ENCODE results near the gene PACRG. TPM values are rescaled to one million over a fixed set of nuclear protein-coding genes. Genes with fewer than 3 reads are reported as not detected.

PACRG gene
- total RNA-seq, 6 donors from 2014 or later = 0.52 to 15.3 (median 3.1) TPM

DNA sequence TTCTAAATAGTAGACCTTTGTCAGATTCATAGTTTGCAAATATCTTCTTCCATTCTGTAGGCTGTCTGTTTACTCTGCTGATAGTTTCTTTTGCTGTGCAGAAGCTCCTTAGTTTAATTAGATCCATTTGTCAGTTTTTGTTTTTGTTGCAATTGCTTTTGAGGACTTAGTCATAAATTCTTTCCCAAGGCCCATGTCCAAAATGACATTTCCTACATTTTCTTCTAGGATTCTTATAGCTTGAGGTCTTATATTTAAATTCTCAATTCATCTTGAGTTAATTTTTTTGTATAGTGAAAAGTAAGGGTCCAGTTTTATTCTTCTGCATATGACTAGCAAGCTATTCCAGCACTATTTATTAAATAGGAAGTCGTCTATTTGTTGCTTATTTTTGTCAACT lies 287.0 kb downstream of the PACRG start:
- no peaks in the 10 kb centered on the region for H3K9me3 ChIP-seq
- TF ChIP-seq, protein P1, sequence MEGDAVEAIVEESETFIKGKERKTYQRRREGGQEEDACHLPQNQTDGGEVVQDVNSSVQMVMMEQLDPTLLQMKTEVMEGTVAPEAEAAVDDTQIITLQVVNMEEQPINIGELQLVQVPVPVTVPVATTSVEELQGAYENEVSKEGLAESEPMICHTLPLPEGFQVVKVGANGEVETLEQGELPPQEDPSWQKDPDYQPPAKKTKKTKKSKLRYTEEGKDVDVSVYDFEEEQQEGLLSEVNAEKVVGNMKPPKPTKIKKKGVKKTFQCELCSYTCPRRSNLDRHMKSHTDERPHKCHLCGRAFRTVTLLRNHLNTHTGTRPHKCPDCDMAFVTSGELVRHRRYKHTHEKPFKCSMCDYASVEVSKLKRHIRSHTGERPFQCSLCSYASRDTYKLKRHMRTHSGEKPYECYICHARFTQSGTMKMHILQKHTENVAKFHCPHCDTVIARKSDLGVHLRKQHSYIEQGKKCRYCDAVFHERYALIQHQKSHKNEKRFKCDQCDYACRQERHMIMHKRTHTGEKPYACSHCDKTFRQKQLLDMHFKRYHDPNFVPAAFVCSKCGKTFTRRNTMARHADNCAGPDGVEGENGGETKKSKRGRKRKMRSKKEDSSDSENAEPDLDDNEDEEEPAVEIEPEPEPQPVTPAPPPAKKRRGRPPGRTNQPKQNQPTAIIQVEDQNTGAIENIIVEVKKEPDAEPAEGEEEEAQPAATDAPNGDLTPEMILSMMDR (IDR thresholded peaks at IDR 0.05) = no peak
- TF ChIP-seq POLR2A (IDR thresholded peaks at IDR 0.05) (no peak), POLR2AphosphoS5 (IDR thresholded peaks at IDR 0.05) (no peak), EP300 (IDR thresholded peaks at IDR 0.05) (no peak)
- H3K36me3 ChIP-seq = no peaks in the 10 kb centered on the region
- WGBS, 2 donors = 82% methylated on average over 1 of the region's 1 CpG
- H3K4me3 ChIP-seq = no peak overlapping the region
- no peaks in the 10 kb centered on the region for H3K4me1 ChIP-seq
- H3K27me3 ChIP-seq = no peaks in the 10 kb centered on the region
- no peak for ATAC-seq (ENCODE audit: low FRiP score in 2 of 2)
- DNase-seq = no peak
- no peak overlapping the region for H3K27ac ChIP-seq

DNA sequence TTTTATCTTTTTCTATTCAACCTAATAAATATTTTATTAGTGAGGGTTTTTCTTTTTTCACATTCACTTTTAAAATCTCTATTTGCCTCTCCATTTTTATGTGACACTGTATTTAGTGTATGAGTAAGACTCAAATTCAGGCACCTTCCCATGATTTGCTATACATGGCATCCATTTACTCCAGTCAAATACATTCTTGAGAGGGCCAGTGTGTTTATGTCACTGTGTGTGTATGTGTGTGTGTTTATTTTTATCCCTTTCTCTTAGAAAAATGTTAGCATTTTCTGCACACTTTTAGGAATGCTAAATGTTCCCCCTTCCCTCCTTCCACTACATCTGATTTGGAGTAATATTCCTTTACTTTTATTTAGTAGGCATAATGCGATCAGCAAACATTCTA lies 290.0 kb downstream of the PACRG start:
- no peaks in the 10 kb centered on the region for H3K27me3 ChIP-seq
- no peak for TF ChIP-seq EP300 (IDR thresholded peaks at IDR 0.05)
- no peak for TF ChIP-seq POLR2AphosphoS5 (IDR thresholded peaks at IDR 0.05)
- TF ChIP-seq, protein P1 (IDR thresholded peaks at IDR 0.05) = no peak
- no peak for TF ChIP-seq POLR2A (IDR thresholded peaks at IDR 0.05)
- no peak overlapping the region for H3K4me3 ChIP-seq
- no peaks in the 10 kb centered on the region for H3K4me1 ChIP-seq
- peaks cover 0 to 6% (median 2%) of the 10 kb centered on the region in 4 donors for H3K9me3 ChIP-seq
- ATAC-seq (ENCODE audit: low FRiP score in 2 of 2) = no peak
- DNase-seq = no peak
- H3K36me3 ChIP-seq = no peaks in the 10 kb centered on the region
- WGBS, 2 donors = 91 to 97% methylated on average over 1 of the region's 1 CpG
- H3K27ac ChIP-seq = no peak overlapping the region

DNA sequence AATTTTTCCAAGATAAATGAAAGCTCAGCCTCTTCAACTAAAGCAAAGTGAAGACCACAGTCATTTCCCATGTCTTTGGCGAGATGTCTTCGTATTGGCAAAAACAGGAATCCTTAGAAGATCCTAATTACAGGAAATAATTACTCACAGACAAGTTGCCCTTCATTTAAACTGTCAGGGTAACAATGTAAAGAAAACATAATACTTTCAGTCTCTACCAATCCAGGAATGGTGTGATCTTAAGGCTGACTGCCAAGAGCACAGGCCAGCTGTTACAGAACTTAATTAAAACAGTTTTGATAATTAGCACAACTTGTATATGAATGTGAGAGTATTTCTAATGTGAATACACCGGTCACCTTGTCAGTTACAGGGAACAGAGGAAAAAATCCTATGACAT lies 292.2 kb downstream of the PACRG start:
- Histone ChIP-seq H3K4me1 (no peaks in the 10 kb centered on the region), H3K9me3 (peaks cover 0 to 18% (median 7%) of the 10 kb centered on the region in 4 donors), H3K36me3 (no peaks in the 10 kb centered on the region), H3K4me3 (no peak overlapping the region), H3K27me3 (no peaks in the 10 kb centered on the region), H3K27ac (no peak overlapping the region)
- DNase-seq (no peak), ATAC-seq (ENCODE audit: low FRiP score in 2 of 2) (no peak)
- TF ChIP-seq POLR2A (IDR thresholded peaks at IDR 0.05) = no peak
- TF ChIP-seq POLR2AphosphoS5 (IDR thresholded peaks at IDR 0.05) = no peak
- TF ChIP-seq, protein P1 (IDR thresholded peaks at IDR 0.05) = no peak
- no peak for TF ChIP-seq EP300 (IDR thresholded peaks at IDR 0.05)
- 31 to 34% methylated on average over 3 of the region's 3 CpGs for WGBS, 2 donors

DNA sequence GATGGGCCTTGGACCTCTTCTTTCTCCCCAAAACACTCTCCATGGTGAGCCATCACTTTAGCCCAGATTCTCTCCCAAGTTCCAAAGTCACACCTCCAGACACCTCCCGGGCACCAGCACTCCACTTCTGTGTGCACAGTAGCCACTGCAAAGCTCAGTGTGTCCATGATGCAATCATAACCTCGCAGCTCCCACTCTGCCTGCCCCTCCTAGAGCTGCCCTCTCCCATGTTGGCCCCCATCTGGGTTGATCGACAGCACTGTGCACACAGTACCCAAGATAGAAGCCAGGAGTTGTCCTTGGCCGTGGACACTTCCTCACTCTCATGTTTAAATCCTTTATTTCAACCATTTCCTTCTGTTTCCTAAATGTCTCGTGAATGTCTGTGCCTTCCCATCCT lies 293.3 kb downstream of the PACRG start:
- no peaks in the 10 kb centered on the region for H3K4me1 ChIP-seq
- no peak overlapping the region for H3K4me3 ChIP-seq
- H3K36me3 ChIP-seq = no peaks in the 10 kb centered on the region
- TF ChIP-seq EP300 (IDR thresholded peaks at IDR 0.05) = no peak
- TF ChIP-seq, protein P1 (IDR thresholded peaks at IDR 0.05) = no peak
- TF ChIP-seq POLR2A (IDR thresholded peaks at IDR 0.05) = no peak
- no peak for TF ChIP-seq POLR2AphosphoS5 (IDR thresholded peaks at IDR 0.05)
- no peaks in the 10 kb centered on the region for H3K27me3 ChIP-seq
- no peak overlapping the region for H3K27ac ChIP-seq
- peak in 1 of 2 donors; percentile 31 for ATAC-seq (ENCODE audit: low FRiP score in 2 of 2)
- no peak for DNase-seq
- 79 to 83% methylated on average over 5 of the region's 5 CpGs for WGBS, 2 donors
- peaks cover 0 to 18% (median 7%) of the 10 kb centered on the region in 4 donors for H3K9me3 ChIP-seq

DNA sequence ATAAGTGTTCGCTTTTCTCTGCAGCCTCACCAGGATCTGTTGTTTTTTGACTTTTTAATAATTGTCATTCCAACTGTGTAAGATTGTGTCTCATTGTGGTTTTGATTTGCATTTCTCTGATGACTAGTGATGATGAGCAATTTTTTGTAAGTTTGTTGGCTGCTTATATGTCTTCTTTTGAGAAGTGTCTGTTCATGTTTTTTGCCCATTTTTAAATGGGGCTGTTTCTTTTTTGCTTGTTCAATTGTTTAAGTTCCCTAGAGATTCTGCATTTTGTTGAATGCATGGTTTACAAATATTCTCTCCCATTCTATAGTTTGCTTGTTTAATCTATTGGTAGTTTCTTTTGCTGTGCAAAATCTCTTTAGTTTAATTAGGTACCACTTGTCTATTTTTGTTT lies 295.9 kb downstream of the PACRG start:
- DNase-seq = no peak
- TF ChIP-seq POLR2AphosphoS5 (IDR thresholded peaks at IDR 0.05) (no peak), POLR2A (IDR thresholded peaks at IDR 0.05) (no peak), EP300 (IDR thresholded peaks at IDR 0.05) (no peak)
- TF ChIP-seq, protein P1 (IDR thresholded peaks at IDR 0.05) = no peak
- H3K27ac ChIP-seq = no peak overlapping the region
- 94 to 96% methylated on average over 1 of the region's 1 CpG for WGBS, 2 donors
- no peak for ATAC-seq (ENCODE audit: low FRiP score in 2 of 2)
- no peaks in the 10 kb centered on the region for H3K27me3 ChIP-seq
- H3K36me3 ChIP-seq = no peaks in the 10 kb centered on the region
- H3K4me1 ChIP-seq = no peaks in the 10 kb centered on the region
- H3K4me3 ChIP-seq = no peak overlapping the region
- H3K9me3 ChIP-seq = peaks cover 0 to 18% (median 7%) of the 10 kb centered on the region in 4 donors

Data from upper lobe of left lung (tissue), 6 donors.